ENCODE results near the gene UNC119B. TPM values are rescaled to one million over a fixed set of nuclear protein-coding genes. Genes with fewer than 3 reads are reported as not detected.

UNC119B gene
- 2.0 and 2.4 TPM in 2 replicates for polyA plus RNA-seq

GRCh38 chr12:120710031-120710804 is at the start of gene UNC119B:
UNC119B (plus strand) TSS chr12:120710458; CDS start chr12:120710475, 17 bp downstream.

DNA sequence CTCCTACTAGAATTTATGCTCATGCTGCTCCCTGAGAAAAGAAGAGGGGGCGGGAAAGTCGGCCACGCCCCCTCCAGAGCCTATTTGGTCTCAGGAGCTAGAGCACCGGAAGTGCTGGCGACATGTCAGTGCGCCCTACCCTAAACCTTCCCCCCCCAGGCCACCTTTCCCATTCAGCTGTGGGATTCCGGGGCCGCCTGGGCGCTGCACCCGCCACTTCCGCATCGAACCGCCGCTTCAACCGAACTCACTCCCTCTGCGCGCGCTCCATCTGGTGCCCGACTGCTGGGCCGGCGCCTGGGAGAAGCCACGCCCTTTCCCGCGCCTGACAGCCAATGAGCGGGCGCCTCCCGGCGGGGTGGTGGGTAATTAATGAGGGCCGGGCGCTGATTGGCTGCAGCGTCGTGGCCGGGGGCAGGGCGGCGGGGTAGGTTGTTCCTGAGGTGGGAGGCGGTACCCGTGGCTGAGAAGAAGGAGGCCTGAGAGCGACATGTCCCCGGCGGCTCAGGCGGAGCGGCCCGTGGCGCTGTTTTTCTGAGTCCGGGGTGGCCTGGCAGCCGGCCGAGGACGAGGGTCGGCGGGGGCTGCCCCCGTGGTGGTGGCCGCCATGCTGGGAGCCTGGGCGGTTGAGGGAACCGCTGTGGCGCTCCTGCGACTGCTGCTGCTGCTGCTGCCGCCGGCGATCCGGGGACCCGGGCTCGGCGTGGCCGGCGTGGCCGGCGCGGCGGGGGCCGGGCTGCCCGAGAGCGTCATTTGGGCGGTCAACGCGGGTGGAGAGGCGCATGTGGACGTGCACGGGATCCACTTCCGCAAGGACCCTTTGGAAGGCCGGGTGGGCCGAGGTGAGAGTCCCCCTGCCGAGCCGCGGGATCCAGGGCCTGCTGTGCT is 23.3 kb upstream of the UNC119B start, which contains the start of gene MLEC:
Gene MLEC, plus strand, starts transcription at position 460 of the 888 bp plus-strand sequence. Its CDS starts 148 bp downstream, at position 608.

DNA sequence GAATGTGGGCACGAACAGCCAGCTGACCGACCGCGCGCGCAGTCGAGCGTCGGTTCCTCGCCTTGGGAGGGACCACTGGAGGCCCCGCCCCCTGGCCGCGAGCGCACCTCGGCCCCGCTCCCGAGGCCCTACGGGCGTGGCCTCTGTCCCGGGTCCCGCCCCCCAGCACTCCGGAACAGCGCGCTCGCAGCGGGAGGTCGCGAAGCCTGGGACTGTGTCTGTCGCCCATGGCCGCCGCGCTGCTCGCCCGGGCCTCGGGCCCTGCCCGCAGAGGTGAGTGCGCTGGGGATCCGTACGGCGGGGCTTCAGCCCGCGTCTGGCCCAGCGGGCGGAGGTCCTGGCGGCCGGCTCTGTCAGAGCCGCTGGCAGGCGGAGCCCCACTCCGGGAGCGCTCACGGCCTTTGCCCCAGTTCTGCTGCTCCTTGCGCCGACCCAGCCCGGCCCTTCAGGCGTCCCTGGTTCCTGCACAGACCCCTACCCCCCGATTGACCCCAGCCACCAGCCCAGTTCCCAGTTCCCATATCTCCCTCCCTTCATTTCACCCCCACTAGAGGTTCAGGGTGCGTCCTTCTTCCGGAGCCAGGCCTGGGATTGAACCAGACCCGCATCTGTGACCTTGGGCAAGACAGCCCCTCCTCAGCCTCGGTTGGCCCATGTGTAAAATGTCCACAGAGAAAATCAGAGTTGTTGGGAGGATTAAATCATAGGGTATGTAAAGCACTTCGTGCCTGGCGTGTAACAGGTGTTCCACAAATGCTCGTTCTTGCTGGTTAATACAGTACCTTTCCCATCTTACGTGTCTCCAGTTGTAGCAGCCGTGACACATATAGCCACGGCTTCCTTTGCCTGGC is 15.6 kb downstream of the UNC119B start, which contains the start of gene ACADS:
Gene ACADS, plus strand, starts transcription at position 168 of the 851 bp plus-strand sequence. Its CDS starts 60 bp downstream, at position 228.

Other genes with a start within 250 kb of the UNC119B start
- 49.0 and 57.2 TPM in 2 replicates for gene SRSF9, start 240.7 kb upstream of the UNC119B start, polyA plus RNA-seq
- 1,021 and 1,881 TPM in 2 replicates for gene DYNLL1, start 214.3 kb upstream of the UNC119B start, polyA plus RNA-seq
- gene COQ5, start 181.3 kb upstream of the UNC119B start, polyA plus RNA-seq, result 18.9 and 21.7 TPM in 2 replicates
- gene RNF10, start 176.1 kb upstream of the UNC119B start, polyA plus RNA-seq, result 94.8 and 105 TPM in 2 replicates
- 146 and 150 TPM in 2 replicates for gene POP5, start 129.1 kb upstream of the UNC119B start, polyA plus RNA-seq
- gene CABP1, start 69.8 kb upstream of the UNC119B start, polyA plus RNA-seq, result 6.3 and 13.1 TPM in 2 replicates
- 68.9 and 84.1 TPM in 2 replicates for gene MLEC, start 23.3 kb upstream of the UNC119B start, polyA plus RNA-seq
- gene ACADS, start 15.4 kb downstream of the UNC119B start, polyA plus RNA-seq, result 0.40 and 0.99 TPM in 2 replicates
- gene SPPL3, start 193.9 kb downstream of the UNC119B start, polyA plus RNA-seq, result 30.2 and 33.6 TPM in 2 replicates